NCI-H345 treated with DMSO at 0.1 percent for 48 hours (cell line): ENCODE measurements around the gene SAMD4A.

Experiments used
- DNase-seq: peaks from one replicate; lab custom pipeline; 2025; ENCODE audit not compliant: unreplicated experiment; lab: John Stamatoyannopoulos, UW

Gene SAMD4A

DNA sequence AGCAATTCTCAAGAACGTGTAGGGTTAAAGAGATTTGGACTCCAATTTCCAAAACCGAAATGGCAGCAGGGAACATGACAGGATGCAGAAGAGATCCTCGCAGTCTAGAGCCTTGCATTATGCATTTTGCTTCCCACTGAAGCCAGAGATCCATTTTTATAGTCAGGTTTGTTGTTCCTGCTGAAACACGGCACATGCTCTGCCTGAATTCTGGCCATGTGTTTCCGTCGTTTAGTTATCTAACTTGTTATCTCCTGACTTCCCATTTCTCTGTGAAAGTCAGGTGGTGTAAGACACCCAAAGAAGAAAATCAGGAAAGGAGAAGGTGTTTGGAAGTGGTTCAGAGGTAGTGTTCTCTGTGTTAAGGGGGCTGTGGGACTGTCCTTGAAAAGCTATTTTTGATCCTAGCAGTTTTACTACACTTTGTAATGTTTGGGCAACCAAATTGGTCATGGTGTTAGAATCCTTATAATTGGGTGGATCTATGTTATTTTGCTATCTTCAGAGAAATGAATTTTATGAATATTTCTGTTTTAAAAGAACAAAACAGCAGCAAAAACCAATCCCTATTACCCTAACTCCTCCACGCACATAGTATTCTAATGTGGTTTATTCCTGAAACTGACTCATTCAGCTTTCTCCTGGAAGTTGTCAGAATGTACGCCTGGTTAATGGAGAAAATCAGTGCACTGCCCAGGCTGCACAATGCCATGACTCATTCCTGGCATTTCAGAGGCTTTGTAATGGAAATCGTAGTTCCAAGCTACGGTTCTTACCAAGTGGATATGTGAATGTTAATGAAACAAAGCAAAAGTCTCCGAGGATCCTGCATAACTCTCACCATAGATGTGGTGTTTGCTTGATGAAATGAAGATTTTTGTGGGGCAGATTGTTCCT lies 110.1 kb downstream of the SAMD4A start:
- DNase-seq, result no peak

DNA sequence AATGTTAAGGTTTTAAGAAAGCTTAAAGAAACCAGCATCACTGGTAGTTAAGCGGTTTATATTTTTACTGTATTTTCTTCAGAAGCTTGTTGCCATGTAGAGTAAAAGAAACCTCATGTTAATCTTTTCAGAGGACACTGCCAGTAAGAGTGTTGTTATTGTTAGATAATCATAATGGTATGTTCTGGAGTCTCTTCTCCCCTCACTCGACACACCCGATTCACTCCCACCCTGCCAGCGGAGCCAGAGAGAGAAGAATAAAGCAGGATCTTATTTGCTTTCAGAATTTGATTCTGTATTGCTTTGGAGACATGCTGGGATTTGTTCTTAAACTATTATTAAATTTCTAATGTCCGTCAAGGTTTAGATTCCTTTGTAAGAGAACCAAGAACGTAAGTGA lies 113.7 kb downstream of the SAMD4A start:
- DNase-seq, result no peak

GRCh38 chr14:54681811-54682261 lies 114.9 kb downstream of the SAMD4A start:
- DNase-seq, result no peak

DNA sequence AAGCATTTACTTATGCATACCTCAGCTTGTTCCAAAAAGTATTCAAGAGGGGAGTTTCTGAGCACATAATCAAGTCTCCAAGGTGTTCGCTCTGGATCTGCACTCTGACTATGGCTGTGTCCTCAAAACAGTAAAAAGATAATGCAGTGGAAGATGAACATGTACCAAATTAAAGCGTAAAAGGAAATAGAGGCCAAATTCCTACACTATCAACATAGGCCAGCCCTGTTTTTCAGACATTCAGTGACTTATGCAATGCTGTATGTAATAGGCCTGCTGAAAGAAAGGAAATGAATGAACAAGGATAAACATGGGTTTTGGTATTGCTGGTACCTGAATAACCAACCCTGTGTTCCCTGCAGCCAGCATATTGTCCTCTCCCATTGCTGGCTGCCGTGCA lies 115.7 kb downstream of the SAMD4A start:
- DNase-seq, result no peak

DNA sequence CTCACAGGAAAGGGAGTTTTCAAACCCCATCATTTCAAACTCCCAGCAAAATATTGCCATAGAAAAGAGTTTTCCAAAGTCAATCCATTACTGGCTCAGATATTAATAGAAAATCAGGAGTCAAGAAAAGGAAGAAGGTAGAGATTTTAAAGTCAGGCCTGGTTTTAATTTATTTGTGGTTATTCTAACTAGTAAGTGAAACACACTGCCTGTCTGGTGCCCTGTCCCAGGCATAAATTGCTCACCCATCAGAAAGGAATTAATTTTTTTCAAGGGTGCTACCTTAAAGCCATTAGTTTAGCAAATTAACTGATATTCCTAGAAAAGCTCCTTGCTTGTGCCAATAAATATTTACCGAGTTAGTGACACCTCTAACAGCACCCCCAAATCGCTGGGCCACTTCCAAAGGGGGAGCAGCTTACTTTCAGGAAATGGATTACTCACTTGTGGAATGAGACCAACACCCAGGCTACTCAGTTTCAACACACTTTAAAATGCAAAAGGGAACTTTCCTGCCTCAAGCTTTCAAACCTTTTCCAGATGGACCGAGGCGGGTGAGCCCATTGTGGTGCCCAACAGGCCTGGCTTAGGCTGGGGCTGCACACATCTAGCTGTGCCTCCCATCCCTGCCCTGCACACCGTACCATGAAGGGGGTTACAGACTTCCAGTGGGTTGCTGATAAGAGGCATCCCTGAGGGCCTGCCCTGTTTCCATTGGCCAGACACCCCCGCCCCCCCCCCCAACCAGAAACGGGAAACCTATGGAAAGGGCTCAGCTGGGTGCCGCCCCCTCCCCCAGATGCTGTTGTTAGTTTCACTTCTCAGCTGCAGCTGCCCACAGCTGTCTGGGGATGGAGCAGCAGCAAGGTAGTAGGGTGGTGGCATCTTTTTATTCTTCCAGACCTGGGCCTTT lies 117.2 kb downstream of the SAMD4A start:
- no peak for DNase-seq

DNA sequence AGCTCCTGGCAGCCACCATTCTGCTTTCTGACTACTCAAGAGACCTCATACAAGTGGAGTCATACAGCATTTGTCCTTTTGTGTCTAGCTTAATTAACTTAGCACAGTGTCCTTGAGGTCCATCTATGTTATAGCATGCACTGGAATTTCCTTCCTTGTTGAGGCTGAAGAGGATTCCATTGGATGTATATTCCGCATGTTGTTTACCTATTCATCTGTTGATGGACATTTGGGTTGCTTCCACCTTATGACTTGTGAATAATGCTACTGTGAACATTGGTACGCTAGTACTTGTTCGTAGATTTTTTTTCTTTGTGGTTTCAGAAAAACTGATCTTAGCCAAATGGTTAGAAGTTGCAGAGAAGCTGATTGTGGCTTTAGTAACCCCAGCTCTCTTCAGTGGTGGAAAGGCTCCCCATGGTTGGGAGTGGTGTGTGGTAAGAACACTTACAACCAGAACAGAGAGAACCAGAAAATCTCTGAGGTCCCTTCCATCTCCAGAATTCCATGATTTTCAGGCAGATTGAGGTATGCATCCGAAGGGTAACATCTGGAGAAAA lies 118.4 kb downstream of the SAMD4A start:
- no peak for DNase-seq

DNA sequence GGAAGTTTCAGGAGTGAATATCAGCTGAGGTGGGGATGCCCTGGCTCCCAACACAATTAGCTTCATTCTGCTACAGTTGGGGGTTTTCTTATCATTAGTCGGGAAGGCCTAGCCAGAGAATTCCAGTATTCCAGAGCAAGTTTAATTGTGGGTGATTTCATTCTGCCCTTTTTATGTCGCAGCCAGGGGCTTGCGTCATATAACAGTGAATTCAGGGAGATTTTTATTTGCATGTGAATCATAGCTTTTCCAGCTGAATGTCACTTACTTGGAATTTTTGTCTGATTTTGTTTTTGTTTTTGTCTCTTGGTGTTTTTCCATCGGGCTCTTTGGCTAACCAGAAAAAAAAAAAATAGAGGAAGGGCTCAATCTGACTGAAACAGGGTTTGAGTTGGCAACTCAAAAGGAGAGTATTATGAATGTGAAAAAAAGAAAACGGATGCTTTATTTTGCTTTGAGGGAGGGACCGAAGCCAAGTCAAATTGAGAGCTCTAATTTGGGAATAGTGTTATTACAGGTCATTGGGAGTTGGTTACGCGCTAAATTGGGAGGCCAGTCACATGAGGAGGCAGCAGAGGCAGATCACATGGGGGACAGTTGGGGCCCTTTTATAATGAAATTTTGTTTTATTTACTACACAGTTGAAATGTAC lies 119.4 kb downstream of the SAMD4A start:
- no peak for DNase-seq

- no peak for DNase-seq
Observed at GRCh38 chr14:54686871-54687749, 120.2 kb downstream of the SAMD4A start.

DNA sequence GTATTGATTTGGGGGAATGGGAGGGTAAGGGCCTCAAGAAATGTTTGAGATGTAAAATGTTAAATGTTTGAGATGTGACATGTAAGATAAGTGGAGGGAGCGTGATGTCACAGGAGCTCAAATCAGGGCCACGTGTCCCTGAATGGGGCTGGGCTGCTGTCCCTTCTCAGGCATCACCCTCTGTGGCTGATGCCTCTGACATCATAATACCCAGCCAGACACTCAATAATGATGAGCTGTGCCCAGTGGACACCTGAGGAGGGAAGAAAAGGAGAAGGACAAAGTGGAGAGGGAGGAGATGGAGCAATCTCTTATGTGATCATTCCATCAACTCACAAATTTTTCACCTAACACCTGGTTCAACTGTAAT lies 120.8 kb downstream of the SAMD4A start:
- DNase-seq, result no peak

DNA sequence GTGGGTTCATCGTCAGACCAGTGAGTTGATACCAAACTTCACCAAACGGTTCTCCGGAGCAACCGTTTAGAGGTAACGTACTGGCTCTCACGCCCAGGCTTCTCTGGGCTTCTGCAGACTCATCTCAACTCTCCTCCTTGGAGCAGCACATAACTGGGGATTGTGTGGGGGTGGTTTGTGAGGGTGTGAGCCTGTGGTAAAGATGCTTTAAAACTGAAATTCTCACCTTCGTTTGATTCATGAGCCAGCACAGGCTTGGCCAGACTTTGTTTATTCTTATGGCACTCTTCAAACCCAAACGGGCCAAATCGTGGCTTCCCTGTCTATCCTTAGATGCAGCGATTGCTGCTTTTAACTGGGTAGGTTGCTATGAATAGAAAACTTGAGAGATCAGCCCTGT lies 121.3 kb downstream of the SAMD4A start:
- DNase-seq, result no peak

DNA sequence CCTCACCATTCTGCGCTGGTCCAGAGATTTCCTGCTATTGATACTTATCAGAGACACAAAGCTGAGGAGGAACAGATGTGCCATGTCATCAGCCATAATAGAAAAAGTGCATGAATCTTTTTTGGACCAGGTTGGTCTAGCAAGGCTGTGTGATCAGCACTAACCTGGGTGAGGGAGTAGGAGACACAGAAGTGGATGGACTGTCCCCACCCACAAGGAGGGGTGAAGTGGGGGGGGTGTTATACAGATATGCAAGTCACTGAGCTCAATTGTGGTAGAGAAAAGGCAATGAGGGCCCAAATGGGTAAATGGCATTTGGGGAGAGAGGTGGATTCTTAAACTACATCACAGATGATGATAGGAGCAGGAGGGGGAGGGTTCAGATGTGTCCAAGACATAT lies 123.0 kb downstream of the SAMD4A start:
- DNase-seq, result no peak

DNA sequence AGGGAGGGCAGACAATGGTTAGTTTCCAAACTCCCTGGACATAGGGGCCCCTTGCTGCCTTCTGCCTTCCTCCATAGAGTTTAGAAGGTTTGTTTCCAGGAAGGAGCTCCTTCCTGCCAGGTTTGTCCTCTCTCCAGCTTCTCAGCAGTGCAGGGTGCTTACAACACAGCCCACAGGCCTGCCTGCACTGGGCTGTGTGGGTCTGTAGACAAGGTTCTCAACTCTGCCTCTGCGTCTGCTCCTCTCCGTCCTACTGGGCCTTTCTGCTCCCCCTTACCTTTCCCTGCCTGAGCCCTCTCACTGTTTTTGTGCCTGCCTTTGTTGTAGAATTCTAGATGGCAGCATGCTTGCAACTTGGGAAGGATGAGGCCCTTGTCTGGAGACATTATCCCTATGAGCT lies 124.0 kb downstream of the SAMD4A start:
- no peak for DNase-seq

GRCh38 chr14:54691525-54692283 lies 124.8 kb downstream of the SAMD4A start:
- peak; percentile 21 for DNase-seq

DNA sequence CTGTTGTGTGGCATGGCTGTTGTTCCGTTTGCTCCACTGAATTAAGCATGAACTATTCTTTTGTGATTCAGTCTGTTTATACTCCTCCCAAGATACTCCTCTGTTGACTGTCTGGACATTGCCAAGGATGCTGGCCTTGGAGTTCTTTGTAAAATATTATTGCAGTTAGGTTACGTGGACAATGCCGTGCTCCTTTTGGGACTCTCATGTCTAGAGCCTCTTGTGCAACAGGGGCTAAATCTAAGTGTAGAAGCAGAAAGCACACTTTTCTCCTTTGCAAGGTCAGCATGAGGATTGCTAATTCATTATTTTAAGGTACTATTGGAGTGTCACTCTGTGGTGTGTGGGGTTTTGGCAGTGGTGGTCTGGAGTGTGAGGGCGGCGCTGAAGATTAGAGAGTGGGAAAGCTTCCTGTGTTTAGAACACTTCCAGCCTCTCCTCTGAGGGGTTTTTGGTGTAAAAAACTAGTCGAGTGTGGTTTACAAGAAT lies 125.4 kb downstream of the SAMD4A start:
- DNase-seq, result no peak

DNA sequence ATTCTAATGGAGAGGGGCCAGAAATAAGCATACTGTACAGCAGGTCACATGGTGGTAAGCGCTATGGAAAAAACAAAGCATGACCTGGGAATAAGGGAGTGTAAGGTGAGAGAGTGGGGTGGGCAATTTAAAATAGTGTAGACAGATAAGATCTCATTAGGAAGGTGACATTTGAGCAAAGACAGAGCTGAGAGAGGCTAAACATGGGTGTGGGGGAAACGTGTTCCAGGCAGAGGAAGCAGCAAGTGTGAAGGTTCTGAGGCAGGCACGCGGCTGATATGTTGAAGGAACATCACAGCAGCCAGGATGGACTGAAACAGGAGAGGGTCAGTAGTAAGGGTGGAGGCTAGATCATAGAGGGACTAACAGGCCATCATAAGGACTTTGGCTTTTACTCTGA lies 126.8 kb downstream of the SAMD4A start:
- DNase-seq, result no peak

- DNase-seq, result no peak
Observed at GRCh38 chr14:54695196-54695595, 128.3 kb downstream of the SAMD4A start.

DNA sequence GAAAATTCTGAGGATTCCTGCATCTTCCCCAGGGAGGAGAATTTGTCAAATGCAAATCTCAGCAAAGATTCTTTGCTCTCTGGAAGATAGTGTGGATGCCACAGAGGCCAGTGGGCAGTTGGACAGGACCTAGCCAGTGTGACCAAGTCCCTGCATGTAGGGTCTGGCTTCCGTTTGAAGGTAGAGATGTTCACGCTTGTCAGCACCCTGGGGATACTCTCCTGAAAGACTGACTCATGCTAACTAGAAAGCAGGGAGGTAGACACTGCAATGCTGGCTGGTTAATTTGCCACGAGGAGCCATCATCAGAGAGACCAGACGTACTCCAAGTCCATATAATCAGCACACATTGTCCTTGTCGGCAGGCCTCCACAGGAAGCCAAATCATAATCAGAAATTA lies 130.1 kb downstream of the SAMD4A start:
- DNase-seq, result no peak

GRCh38 chr14:54697803-54698202 lies 130.9 kb downstream of the SAMD4A start:
- DNase-seq, result no peak

GRCh38 chr14:54698501-54698900 lies 131.6 kb downstream of the SAMD4A start:
- DNase-seq, result no peak
